Endothelial cell of umbilical vein (primary cell): ENCODE measurements around the gene CNTF. TPM values are rescaled to one million over a fixed set of nuclear protein-coding genes. Genes with fewer than 3 reads are reported as not detected.

Experiments used
- BruUV-seq: library from RNA; stranded (reverse); fragments of 400-500 nt; replicated peaks from 2 replicates; lab custom pipeline; 2021; lab: Mats Ljungman, UMichigan
- CTCF ChIA-PET: fragments of 300-600, 350-600 bp; sonication (Branson Sonifier 250); formaldehyde crosslinking; loops from one replicate; lab custom pipeline; 2021; ENCODE audit warnings: antibody characterized with exemption, inconsistent platforms; lab: Charles Lee
- POLR2A ChIA-PET: fragments of 300-600, 350-600 bp; sonication (Branson Sonifier 250); formaldehyde crosslinking; loops from one replicate; lab custom pipeline; 2021; ENCODE audit warnings: antibody characterized with exemption, inconsistent platforms; lab: Charles Lee
- DNase-seq: peaks from one replicate; pipeline ENCODE4 v3.0.0-alpha.2; 2011; ENCODE audit warnings: low read depth, low spot score
- FAIRE-seq: peaks from 2 replicates; lab custom pipeline; 2011; peaks lifted over from hg19 to GRCh38; lab: Jason Lieb, UNC
- H2AFZ ChIP-seq: 2 replicates; pipeline ENCODE4 v1.6.0; 2012; ENCODE audit warnings: low read depth, low read length, control low read depth, inconsistent platforms
- H3K27ac ChIP-seq: 2 replicates; pipeline ENCODE4 v1.5.1; 2011; ENCODE audit warnings: low read depth, mild to moderate bottlenecking, control low read depth, low read length, moderate library complexity; ENCODE audit not compliant: insufficient read depth
- H3K27me3 ChIP-seq, 2 experiments: 2 replicates each; pipeline versions ENCODE4 v1.6.0 to v1.6.1; 2011; ENCODE audit warnings: low read length in 2 of 2, mixed read lengths in 1 of 2; ENCODE audit not compliant: control insufficient read depth in 2 of 2, insufficient read depth in 2 of 2
- H3K36me3 ChIP-seq, 2 experiments: 2 replicates in 1 of 2; 3 replicates in 1 of 2; pipeline ENCODE4 v1.5.1; 2011; ENCODE audit warnings: low read length in 2 of 2, mild to moderate bottlenecking in 1 of 2, moderate library complexity in 1 of 2; ENCODE audit not compliant: control insufficient read depth in 2 of 2, insufficient read depth in 2 of 2; ENCODE audit errors: extremely low read depth in 1 of 2
- H3K4me1 ChIP-seq: 3 replicates; pipeline ENCODE4 v1.5.1; 2011; ENCODE audit warnings: mild to moderate bottlenecking, low read length; ENCODE audit not compliant: control insufficient read depth, insufficient read depth; ENCODE audit errors: extremely low read depth
- H3K4me2 ChIP-seq: 2 replicates; pipeline ENCODE4 v1.6.1; 2011; ENCODE audit warnings: low read length, control low read depth, mixed read lengths; ENCODE audit not compliant: insufficient read depth
- H3K4me3 ChIP-seq, 3 experiments: fragments of 200-600 bp in 1 of 3; sonication (generic), shearing (Covaris generic) in 1 of 3; replicated peaks in 1 of 3; 2 replicates each; pipeline ENCODE4 v1.5.1; 2011 to 2016; ENCODE audit warnings: control low read depth in 3 of 3, low read length in 3 of 3, mild to moderate bottlenecking in 2 of 3, inconsistent platforms in 1 of 3, low read depth in 1 of 3, moderate library complexity in 1 of 3; ENCODE audit not compliant: insufficient read depth in 1 of 3
- H3K79me2 ChIP-seq: 2 replicates; pipeline ENCODE4 v1.6.0; 2012; ENCODE audit warnings: low read length, inconsistent platforms; ENCODE audit not compliant: control insufficient read depth, insufficient read depth
- H3K9ac ChIP-seq: replicated peaks from 2 replicates; pipeline ENCODE3; 2011; ENCODE audit warnings: low read length, control low read depth; ENCODE audit not compliant: insufficient read depth; ENCODE audit errors: extremely low read depth
- H3K9me1 ChIP-seq: replicated peaks from 3 replicates; pipeline ENCODE4 v1.6.0; 2011; ENCODE audit warnings: mild to moderate bottlenecking, low read length; ENCODE audit not compliant: control insufficient read depth, insufficient read depth; ENCODE audit errors: extremely low read depth
- H3K9me3 ChIP-seq: replicated peaks from 2 replicates; pipeline ENCODE4 v1.5.1; 2012; ENCODE audit warnings: low read length, inconsistent platforms; ENCODE audit not compliant: control insufficient read depth, insufficient read depth
- H4K20me1 ChIP-seq: replicated peaks from 2 replicates; pipeline ENCODE3; 2011; ENCODE audit warnings: mild to moderate bottlenecking, low read length; ENCODE audit not compliant: control insufficient read depth, insufficient read depth; ENCODE audit errors: extremely low read depth
- EZH2 ChIP-seq: IDR thresholded peaks from 2 replicates; pipeline ENCODE4 v1.6.1; 2012; ENCODE audit warnings: borderline replicate concordance, low read depth, mild to moderate bottlenecking, moderate library complexity, low read length, inconsistent platforms; ENCODE audit not compliant: severe bottlenecking
- FOS ChIP-seq: IDR thresholded peaks from 2 replicates; pipeline ENCODE4 v1.6.1; 2011; ENCODE audit warnings: mild to moderate bottlenecking, low read length, moderate library complexity, borderline replicate concordance; ENCODE audit not compliant: insufficient read depth
- GATA2 ChIP-seq: IDR thresholded peaks from 2 replicates; pipeline ENCODE4 v1.7.0; 2011; ENCODE audit warnings: low read depth, mild to moderate bottlenecking, moderate library complexity, mixed read lengths, low read length; ENCODE audit not compliant: insufficient read length, insufficient read depth
- JUN ChIP-seq: IDR thresholded peaks from 2 replicates; pipeline ENCODE4 v1.6.1; 2011; ENCODE audit warnings: borderline replicate concordance, low read depth; ENCODE audit not compliant: insufficient read length, insufficient read depth
- MAX ChIP-seq: IDR thresholded peaks from 2 replicates; pipeline ENCODE4 v1.6.1; 2011; ENCODE audit not compliant: insufficient read depth, insufficient read length
- MYC ChIP-seq: IDR thresholded peaks from one replicate; pipeline ENCODE4 v1.6.1; 2011; ENCODE audit warnings: mild to moderate bottlenecking, low read depth, low read length
- POLR2A ChIP-seq: IDR thresholded peaks from 2 replicates; pipeline ENCODE4 v1.6.1; 2012; ENCODE audit warnings: low read depth, mild to moderate bottlenecking, control low read depth, low read length
- POLR2AphosphoS5 ChIP-seq: IDR thresholded peaks from 2 replicates; pipeline ENCODE4 v1.6.1; 2012; ENCODE audit warnings: low read depth, mild to moderate bottlenecking, control low read depth, low read length, moderate library complexity; ENCODE audit not compliant: insufficient read depth
- dilution Hi-C: fragments of 300-500 bp; cut with MboI; formaldehyde crosslinking; loops from one replicate; pipeline ENCODE4 v1.15.0; 2019; ENCODE audit warnings: low sequenced_read_pairs; ENCODE audit not compliant: extremely low pct_ligation_motif_present
- intact Hi-C: fragments of 100-400 bp; cut with micrococcal nuclease; formaldehyde crosslinking; loops from one replicate; pipeline ENCODE4 v1.10.0; 2022
- polyA plus RNA-seq, 4 experiments: library from polyadenylated mRNA; depleted of rRNA in 3 of 4; stranded (reverse) in 3 of 4; unstranded in 1 of 4; fragments of >200 nt; gene quantifications; 2 replicates each; pipeline versions ENCODE4 v1.2.1 to v1.2.3, GENCODE V29; 2011 to 2012; ENCODE audit warnings: missing spikeins in 1 of 4
- total RNA-seq: library from RNA; stranded (reverse); gene quantifications from 2 replicates; pipeline ENCODE4 v1.2.3, GENCODE V29; 2021
- TF ChIP-seq, protein P1 (sequence below), 2 donors: IDR thresholded peaks; 1 replicate in 1 of 2; 2 replicates in 1 of 2; pipeline ENCODE4 v1.5.1; 2011; ENCODE audit warnings: low read length in 2 of 2, mild to moderate bottlenecking in 2 of 2, moderate library complexity in 2 of 2, control low read depth in 1 of 2, inconsistent platforms in 1 of 2, low read depth in 1 of 2; ENCODE audit not compliant: insufficient read depth in 1 of 2; ENCODE audit errors: extremely low read depth in 1 of 2

Gene CNTF
- total and polyA plus RNA-seq, 2 donors (not counting 3 experiments of a cell fraction or from before 2014, with no cell fraction given): 0.84 to 3.3 TPM

DNA sequence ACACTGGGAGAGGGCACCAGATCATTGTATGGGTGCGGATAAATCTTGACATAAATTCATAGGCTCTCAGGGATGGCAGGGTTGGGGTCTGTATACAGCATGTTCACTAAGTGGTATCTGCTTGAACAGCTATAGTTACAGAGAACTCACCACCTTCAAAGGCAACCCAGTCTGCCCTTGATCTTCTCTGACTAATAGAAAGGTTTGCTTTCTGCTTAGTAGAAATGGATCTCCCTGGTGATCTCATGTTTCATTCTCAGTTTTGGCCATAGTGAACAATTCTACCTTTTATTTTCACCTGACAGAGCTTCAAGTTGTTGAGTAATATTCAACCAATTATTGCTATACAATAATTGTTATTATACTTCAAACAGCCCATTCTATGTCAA is 32.4 kb downstream of the CNTF start:
- Histone ChIP-seq H3K27ac (no peak overlapping the region), H3K4me1 (no peaks in the 10 kb centered on the region), H3K9ac (no peak overlapping the region), H3K79me2 (no peaks in the 10 kb centered on the region), H3K27me3 (peaks cover 5 to 24% of the 10 kb centered on the region in 2 experiments), H3K4me2 (no peak overlapping the region), H4K20me1 (no peaks in the 10 kb centered on the region), H3K36me3 (no peaks in the 10 kb centered on the region), H3K4me3 (no peak overlapping the region), H2AFZ (no peak overlapping the region), H3K9me3 (no peaks in the 10 kb centered on the region), H3K9me1 (no peaks in the 10 kb centered on the region)
- ChIA-PET POLR2A (interaction anchor here (0.6 kb wide), 1 partner anchor 858 kb away, joined by 6 read pairs; no protein-coding TSS in a partner anchor), CTCF (interaction anchor here (1.2 to 1.8 kb wide), 5 partner anchors 15 to 503 kb away, joined by 3 to 6 read pairs (median 3); no protein-coding TSS in a partner anchor)
- TF ChIP-seq FOS: no peak
- TF ChIP-seq MAX: no peak
- no TSS peak for BruUV-seq
- FAIRE-seq: no peak
- intact Hi-C loops: loop anchor here (1.0 to 2.0 kb wide), 6 partner anchors 20 to 503 kb away; no protein-coding TSS in a partner anchor
- no peak for DNase-seq
- dilution Hi-C loops: no loop called here

DNA sequence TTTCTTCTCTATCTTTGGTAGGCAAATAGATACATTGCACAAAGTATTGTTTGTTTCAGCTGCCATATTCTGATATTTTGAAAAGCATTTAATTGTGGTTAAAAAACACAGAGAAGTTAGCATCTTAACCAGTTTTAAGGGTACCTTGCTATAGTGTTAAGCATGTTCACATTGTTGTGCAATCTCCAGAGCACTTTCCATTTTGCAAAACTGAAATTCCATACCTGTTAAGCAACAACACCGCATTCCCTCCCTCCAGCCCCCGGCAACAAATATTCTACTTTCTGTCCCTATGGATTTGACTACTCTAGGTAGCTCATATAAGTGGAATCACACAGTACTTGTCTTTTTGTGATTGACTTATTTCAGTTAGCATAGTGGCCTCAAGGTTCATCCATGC is 33.9 kb downstream of the CNTF start:
- H3K27ac ChIP-seq: no peak overlapping the region
- intact Hi-C loops: no loop called here
- H3K9me3 ChIP-seq: no peaks in the 10 kb centered on the region
- ChIA-PET CTCF (no interaction called here), POLR2A (no interaction called here)
- no peak overlapping the region for H3K4me2 ChIP-seq
- FAIRE-seq: no peak
- no peaks in the 10 kb centered on the region for H3K4me1 ChIP-seq
- H2AFZ ChIP-seq: no peak overlapping the region
- H3K36me3 ChIP-seq: no peaks in the 10 kb centered on the region
- H3K9me1 ChIP-seq: no peaks in the 10 kb centered on the region
- peaks cover 5 to 21% of the 10 kb centered on the region in 2 experiments for H3K27me3 ChIP-seq
- no peak for DNase-seq
- H4K20me1 ChIP-seq: no peaks in the 10 kb centered on the region
- dilution Hi-C loops: no loop called here
- H3K9ac ChIP-seq: no peak overlapping the region
- TF ChIP-seq GATA2 (no peak), MYC (no peak), EZH2 (no peak), JUN (no peak), FOS (no peak), POLR2A (no peak), POLR2AphosphoS5 (no peak), MAX (no peak)
- TF ChIP-seq, protein P1, sequence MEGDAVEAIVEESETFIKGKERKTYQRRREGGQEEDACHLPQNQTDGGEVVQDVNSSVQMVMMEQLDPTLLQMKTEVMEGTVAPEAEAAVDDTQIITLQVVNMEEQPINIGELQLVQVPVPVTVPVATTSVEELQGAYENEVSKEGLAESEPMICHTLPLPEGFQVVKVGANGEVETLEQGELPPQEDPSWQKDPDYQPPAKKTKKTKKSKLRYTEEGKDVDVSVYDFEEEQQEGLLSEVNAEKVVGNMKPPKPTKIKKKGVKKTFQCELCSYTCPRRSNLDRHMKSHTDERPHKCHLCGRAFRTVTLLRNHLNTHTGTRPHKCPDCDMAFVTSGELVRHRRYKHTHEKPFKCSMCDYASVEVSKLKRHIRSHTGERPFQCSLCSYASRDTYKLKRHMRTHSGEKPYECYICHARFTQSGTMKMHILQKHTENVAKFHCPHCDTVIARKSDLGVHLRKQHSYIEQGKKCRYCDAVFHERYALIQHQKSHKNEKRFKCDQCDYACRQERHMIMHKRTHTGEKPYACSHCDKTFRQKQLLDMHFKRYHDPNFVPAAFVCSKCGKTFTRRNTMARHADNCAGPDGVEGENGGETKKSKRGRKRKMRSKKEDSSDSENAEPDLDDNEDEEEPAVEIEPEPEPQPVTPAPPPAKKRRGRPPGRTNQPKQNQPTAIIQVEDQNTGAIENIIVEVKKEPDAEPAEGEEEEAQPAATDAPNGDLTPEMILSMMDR (IDR thresholded peaks at IDR 0.05; ENCODE audit: extremely low read depth in 1 of 2, insufficient read depth in 1 of 2, low read depth in 1 of 2, low read length in 2 of 2): no peak
- no peaks in the 10 kb centered on the region for H3K79me2 ChIP-seq
- no TSS peak for BruUV-seq
- H3K4me3 ChIP-seq: no peak overlapping the region
